Activated CD4-positive, alpha-beta T cell treated with anti-CD3 and anti-CD28 coated beads, Interleukin-10, Interleukin-2, amounts not matched to agents 100 ng/mL and 50 ng/mL, durations not matched to agents 16 hours and 8 hours (primary cell): Measurements from ENCODE around the gene SLC6A3.
"Not testable (repeated sequence)": the region's sequence is repeated elsewhere in the genome, so short reads cannot be mapped to it uniquely, and the experiment has no call there.

Experiments used
- DNase-seq: peaks from one replicate; pipeline ENCODE4 v3.0.0-alpha.2; 2020

Gene SLC6A3

GRCh38 chr5:1439388-1440097 is 5.7 kb downstream of the SLC6A3 start:
- DNase-seq, result no peak

GRCh38 chr5:1438871-1439270 is 6.4 kb downstream of the SLC6A3 start:
- no peak for DNase-seq

- DNase-seq, result no peak
Observed at GRCh38 chr5:1437876-1438559, 7.2 kb downstream of the SLC6A3 start.

- no peak for DNase-seq
Observed at GRCh38 chr5:1437226-1437829, 7.9 kb downstream of the SLC6A3 start.

GRCh38 chr5:1436681-1437080 is 8.6 kb downstream of the SLC6A3 start:
- DNase-seq, result no peak

- no peak for DNase-seq
Observed at GRCh38 chr5:1436036-1436435, 9.2 kb downstream of the SLC6A3 start.

- DNase-seq, result no peak
Observed at GRCh38 chr5:1435369-1435768, 9.9 kb downstream of the SLC6A3 start.

- DNase-seq, result no peak
Observed at GRCh38 chr5:1432296-1432695, 12.9 kb downstream of the SLC6A3 start.

- DNase-seq, result no peak
Observed at GRCh38 chr5:1431896-1432295, 13.3 kb downstream of the SLC6A3 start.

GRCh38 chr5:1431021-1431811 is 14.0 kb downstream of the SLC6A3 start:
- no peak for DNase-seq

GRCh38 chr5:1430121-1430795 is 15.0 kb downstream of the SLC6A3 start:
- no peak for DNase-seq

GRCh38 chr5:1429496-1429895 is 15.7 kb downstream of the SLC6A3 start:
- DNase-seq, result no peak

GRCh38 chr5:1429066-1429465 is 16.2 kb downstream of the SLC6A3 start:
- no peak for DNase-seq

GRCh38 chr5:1428107-1428506 is 17.1 kb downstream of the SLC6A3 start:
- no peak for DNase-seq

GRCh38 chr5:1424716-1425115 is 20.5 kb downstream of the SLC6A3 start:
- DNase-seq, result no peak

GRCh38 chr5:1423901-1424603 is 21.2 kb downstream of the SLC6A3 start:
- DNase-seq, result no peak

GRCh38 chr5:1422522-1422921 is 22.7 kb downstream of the SLC6A3 start:
- DNase-seq, result not testable (repeated sequence)

- DNase-seq, result no peak
Observed at GRCh38 chr5:1421521-1422341, 23.5 kb downstream of the SLC6A3 start.

GRCh38 chr5:1420211-1421195 is 24.7 kb downstream of the SLC6A3 start:
- DNase-seq, result no peak
